ENCODE measurements around the gene MAPKAPK5.

GRCh38 chr12:111936869-111937268, 94.8 kb downstream of the MAPKAPK5 start:
- TF ChIP-seq, protein P1, sequence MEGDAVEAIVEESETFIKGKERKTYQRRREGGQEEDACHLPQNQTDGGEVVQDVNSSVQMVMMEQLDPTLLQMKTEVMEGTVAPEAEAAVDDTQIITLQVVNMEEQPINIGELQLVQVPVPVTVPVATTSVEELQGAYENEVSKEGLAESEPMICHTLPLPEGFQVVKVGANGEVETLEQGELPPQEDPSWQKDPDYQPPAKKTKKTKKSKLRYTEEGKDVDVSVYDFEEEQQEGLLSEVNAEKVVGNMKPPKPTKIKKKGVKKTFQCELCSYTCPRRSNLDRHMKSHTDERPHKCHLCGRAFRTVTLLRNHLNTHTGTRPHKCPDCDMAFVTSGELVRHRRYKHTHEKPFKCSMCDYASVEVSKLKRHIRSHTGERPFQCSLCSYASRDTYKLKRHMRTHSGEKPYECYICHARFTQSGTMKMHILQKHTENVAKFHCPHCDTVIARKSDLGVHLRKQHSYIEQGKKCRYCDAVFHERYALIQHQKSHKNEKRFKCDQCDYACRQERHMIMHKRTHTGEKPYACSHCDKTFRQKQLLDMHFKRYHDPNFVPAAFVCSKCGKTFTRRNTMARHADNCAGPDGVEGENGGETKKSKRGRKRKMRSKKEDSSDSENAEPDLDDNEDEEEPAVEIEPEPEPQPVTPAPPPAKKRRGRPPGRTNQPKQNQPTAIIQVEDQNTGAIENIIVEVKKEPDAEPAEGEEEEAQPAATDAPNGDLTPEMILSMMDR (IDR thresholded peaks at IDR 0.05): no peak
- no peak for TF ChIP-seq POLR2AphosphoS5 (IDR thresholded peaks at IDR 0.05)
